ENCODE results near the gene TAL1. TPM values are rescaled to one million over a fixed set of nuclear protein-coding genes. Genes with fewer than 3 reads are reported as not detected.
A peak's percentile ranks its signal among the peaks of the same experiment; 100 is the strongest.
"Not testable (repeated sequence)": the region's sequence is repeated elsewhere in the genome, so short reads cannot be mapped to it uniquely, and the experiment has no call there.

Gene TAL1
- total RNA-seq: 13.9 TPM

- peaks cover 13 to 14% of the 10 kb centered on the region in 2 donors for H3K4me1 ChIP-seq
- intact Hi-C loops (cut with DNase I): no loop called here
- peaks cover 35% of the 10 kb centered on the region for H3K27me3 ChIP-seq
- H3K36me3 ChIP-seq: no peaks in the 10 kb centered on the region
- H3K4me3 ChIP-seq: peak within 1 kb of the TSS; percentile 48 to 54
- no peaks in the 10 kb centered on the region for H3K9me3 ChIP-seq
- DNase-seq (ENCODE audit: low spot score in 2 of 2): no peak
- no peak for TF ChIP-seq CTCF (IDR thresholded peaks at IDR 0.05)
- peak within 1 kb of the TSS; percentile 2 to 20 for H3K27ac ChIP-seq
Observed at GRCh38 chr1:47232187-47232874, at the start of gene TAL1. TAL1 (minus strand) TSS chr1:47232225; CDS start chr1:47225888, 6,337 bp downstream.

- Histone ChIP-seq H3K4me3 (no peak overlapping the region), H3K27me3 (no peaks in the 10 kb centered on the region), H3K9me3 (no peaks in the 10 kb centered on the region), H3K36me3 (no peaks in the 10 kb centered on the region), H3K4me1 (no peaks in the 10 kb centered on the region), H3K27ac (no peak overlapping the region)
- DNase-seq (ENCODE audit: low spot score in 2 of 2): no peak
- intact Hi-C loops (cut with DNase I): no loop called here
- TF ChIP-seq CTCF (IDR thresholded peaks at IDR 0.05): no peak
Observed at GRCh38 chr1:47280142-47280541, 48.1 kb upstream of the TAL1 start.

- no peaks in the 10 kb centered on the region for H3K9me3 ChIP-seq
- intact Hi-C loops (cut with DNase I): no loop called here
- TF ChIP-seq CTCF (IDR thresholded peaks at IDR 0.05): no peak
- DNase-seq (ENCODE audit: low spot score in 2 of 2): no peak
- H3K4me3 ChIP-seq: no peak overlapping the region
- no peaks in the 10 kb centered on the region for H3K36me3 ChIP-seq
- H3K27me3 ChIP-seq: no peaks in the 10 kb centered on the region
- no peak overlapping the region for H3K27ac ChIP-seq
- H3K4me1 ChIP-seq: no peaks in the 10 kb centered on the region
Observed at GRCh38 chr1:47276850-47277249, 44.8 kb upstream of the TAL1 start.

GRCh38 chr1:47275811-47276210 lies 43.8 kb upstream of the TAL1 start:
- H3K9me3 ChIP-seq; H3K27me3 ChIP-seq; DNase-seq (ENCODE audit: low spot score in 2 of 2); H3K36me3 ChIP-seq; H3K4me1 ChIP-seq; intact Hi-C loops (cut with DNase I); H3K4me3 ChIP-seq; H3K27ac ChIP-seq: not testable (repeated sequence)

- H3K27ac ChIP-seq; intact Hi-C loops (cut with DNase I); DNase-seq (ENCODE audit: low spot score in 2 of 2); H3K36me3 ChIP-seq; H3K27me3 ChIP-seq; H3K9me3 ChIP-seq; H3K4me3 ChIP-seq; H3K4me1 ChIP-seq: not testable (repeated sequence)
Observed at GRCh38 chr1:47265529-47265928, 33.5 kb upstream of the TAL1 start.

- H3K36me3 ChIP-seq: no peaks in the 10 kb centered on the region
- H3K27ac ChIP-seq: no peak overlapping the region
- H3K27me3 ChIP-seq: no peaks in the 10 kb centered on the region
- H3K9me3 ChIP-seq: no peaks in the 10 kb centered on the region
- intact Hi-C loops (cut with DNase I): loop anchor here (1.0 kb wide), 1 partner anchor 84 kb away; no protein-coding TSS in a partner anchor
- H3K4me3 ChIP-seq: no peak overlapping the region
- no peak for DNase-seq (ENCODE audit: low spot score in 2 of 2)
- H3K4me1 ChIP-seq: no peaks in the 10 kb centered on the region
- TF ChIP-seq CTCF (IDR thresholded peaks at IDR 0.05): peak; percentile 28 to 54 (median 40)
Observed at GRCh38 chr1:47262787-47263413, 30.9 kb upstream of the TAL1 start.

All from ascending aorta (tissue), 2 donors.